ENCODE measurements around the gene FOXP3.

- TF ChIP-seq CTCF (IDR thresholded peaks at IDR 0.05) = no peak
- no peak for TF ChIP-seq POLR2A (IDR thresholded peaks at IDR 0.05)
Observed at GRCh38 chrX:49250578-49250977, 13.9 kb downstream of the FOXP3 start.
